ENCODE data around the gene N4BP2L1.
"Not testable (repeated sequence)": the region's sequence is repeated elsewhere in the genome, so short reads cannot be mapped to it uniquely, and the experiment has no call there.

DNA sequence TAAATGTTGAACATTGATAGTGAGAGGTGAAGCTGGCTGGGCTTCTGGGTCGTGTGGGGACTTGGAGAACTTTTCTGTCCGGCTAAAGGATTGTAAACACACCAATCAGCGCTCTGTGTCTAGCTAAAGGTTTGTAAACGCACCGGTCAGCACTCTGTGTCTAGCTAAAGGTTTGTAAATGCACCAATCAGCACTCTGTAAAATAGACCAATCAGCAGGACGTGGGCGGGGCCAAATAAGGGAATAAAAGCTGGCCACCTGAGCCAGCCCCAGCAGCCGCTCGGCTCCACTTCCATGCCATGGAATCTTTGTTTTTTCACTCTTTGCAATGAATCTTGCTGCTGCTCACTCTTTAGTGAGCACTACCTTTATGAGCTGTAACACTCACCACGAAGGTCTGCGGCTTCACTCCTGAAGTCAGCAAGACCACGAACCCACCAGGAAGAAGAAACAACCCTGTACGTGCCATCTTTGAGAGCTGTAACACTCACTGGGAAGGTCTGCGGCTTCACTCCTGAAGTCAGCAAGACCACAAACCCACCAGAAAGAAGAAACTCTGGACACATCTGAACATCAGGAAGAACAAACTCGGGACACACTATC, 77.0 kb downstream of the N4BP2L1 start:
- not testable (repeated sequence) for TF ChIP-seq TAF1 (IDR thresholded peaks at IDR 0.05; ENCODE audit: low read depth, low read length); RAD21 (IDR thresholded peaks at IDR 0.05 in 1 of 2, conservative IDR thresholded peaks at IDR 0.05 in 1 of 2; ENCODE audit: low read depth in 2 of 2, low read length in 2 of 2); RXRA (IDR thresholded peaks at IDR 0.05; ENCODE audit: insufficient read depth, low read depth, low read length); GABPA (IDR thresholded peaks at IDR 0.05; ENCODE audit: borderline replicate concordance, insufficient read depth, low read length); HDAC6 (IDR thresholded peaks at IDR 0.05; ENCODE audit: low read depth, low read length); CEBPB (IDR thresholded peaks at IDR 0.05; ENCODE audit: low read depth, low read length); JUN (IDR thresholded peaks at IDR 0.05; ENCODE audit: low read depth, low read length); NRF1 (IDR thresholded peaks at IDR 0.05; ENCODE audit: low read depth, low read length); EZH2 (IDR thresholded peaks at IDR 0.05; ENCODE audit: low read depth, low read length, severe bottlenecking); BACH1 (IDR thresholded peaks at IDR 0.05; ENCODE audit: low read length); POLR2A (IDR thresholded peaks at IDR 0.05; ENCODE audit: control extremely low read depth in 1 of 2, low read depth in 2 of 2, low read length in 2 of 2); BRCA1 (IDR thresholded peaks at IDR 0.05; ENCODE audit: low read depth, low read length); PHF8 (conservative IDR thresholded peaks at IDR 0.05; ENCODE audit: low read depth, low read length)
- TF ChIP-seq, protein P1, sequence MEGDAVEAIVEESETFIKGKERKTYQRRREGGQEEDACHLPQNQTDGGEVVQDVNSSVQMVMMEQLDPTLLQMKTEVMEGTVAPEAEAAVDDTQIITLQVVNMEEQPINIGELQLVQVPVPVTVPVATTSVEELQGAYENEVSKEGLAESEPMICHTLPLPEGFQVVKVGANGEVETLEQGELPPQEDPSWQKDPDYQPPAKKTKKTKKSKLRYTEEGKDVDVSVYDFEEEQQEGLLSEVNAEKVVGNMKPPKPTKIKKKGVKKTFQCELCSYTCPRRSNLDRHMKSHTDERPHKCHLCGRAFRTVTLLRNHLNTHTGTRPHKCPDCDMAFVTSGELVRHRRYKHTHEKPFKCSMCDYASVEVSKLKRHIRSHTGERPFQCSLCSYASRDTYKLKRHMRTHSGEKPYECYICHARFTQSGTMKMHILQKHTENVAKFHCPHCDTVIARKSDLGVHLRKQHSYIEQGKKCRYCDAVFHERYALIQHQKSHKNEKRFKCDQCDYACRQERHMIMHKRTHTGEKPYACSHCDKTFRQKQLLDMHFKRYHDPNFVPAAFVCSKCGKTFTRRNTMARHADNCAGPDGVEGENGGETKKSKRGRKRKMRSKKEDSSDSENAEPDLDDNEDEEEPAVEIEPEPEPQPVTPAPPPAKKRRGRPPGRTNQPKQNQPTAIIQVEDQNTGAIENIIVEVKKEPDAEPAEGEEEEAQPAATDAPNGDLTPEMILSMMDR (IDR thresholded peaks at IDR 0.05; ENCODE audit: control extremely low read depth in 1 of 3, insufficient read depth in 1 of 3, low read depth in 1 of 3, low read length in 3 of 3) = not testable (repeated sequence)

Measured in H1 (cell line).